ENCODE measurements around the gene SBF2.
"Not testable (repeated sequence)": the region's sequence is repeated elsewhere in the genome, so short reads cannot be mapped to it uniquely, and the experiment has no call there.

The SBF2 gene

DNA sequence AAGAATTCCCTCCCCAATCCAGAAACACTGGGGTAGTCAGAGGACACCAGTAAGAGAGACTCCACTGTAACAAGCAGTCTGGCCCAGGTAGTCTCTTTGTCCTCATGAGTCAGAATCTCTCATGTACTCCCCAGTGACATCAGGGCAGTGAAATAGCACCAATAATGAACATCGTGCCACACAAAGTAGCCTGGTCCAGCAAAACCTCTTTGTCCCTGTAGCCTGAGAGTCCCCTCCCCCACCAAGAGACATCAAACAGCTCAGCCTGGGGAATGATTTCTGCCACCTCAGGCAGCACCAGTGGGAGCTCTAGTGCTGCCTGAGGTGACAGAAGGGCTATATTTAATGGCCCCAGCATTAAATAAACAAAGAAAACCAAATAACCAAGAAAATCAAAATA lies 88.1 kb downstream of the SBF2 start:
- DNase-seq = no peak

DNA sequence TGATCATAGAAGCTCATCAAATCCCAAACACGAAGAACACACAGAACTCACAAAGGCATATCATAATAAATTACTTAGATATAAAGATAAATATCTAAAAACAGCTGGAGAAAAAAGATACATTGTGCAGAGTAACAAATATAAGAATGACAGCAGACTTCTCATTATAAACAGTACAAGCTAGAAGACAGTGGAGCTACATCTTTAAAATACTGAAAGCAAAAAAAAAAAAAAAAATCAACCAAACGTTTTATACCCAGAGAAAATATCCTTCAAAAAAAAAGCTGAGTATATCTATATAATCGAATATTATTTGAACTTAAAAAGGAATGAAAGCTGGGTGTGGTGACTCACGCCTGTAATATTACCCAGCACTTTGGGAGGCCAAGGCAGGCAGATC lies 90.0 kb downstream of the SBF2 start:
- no peak for DNase-seq

DNA sequence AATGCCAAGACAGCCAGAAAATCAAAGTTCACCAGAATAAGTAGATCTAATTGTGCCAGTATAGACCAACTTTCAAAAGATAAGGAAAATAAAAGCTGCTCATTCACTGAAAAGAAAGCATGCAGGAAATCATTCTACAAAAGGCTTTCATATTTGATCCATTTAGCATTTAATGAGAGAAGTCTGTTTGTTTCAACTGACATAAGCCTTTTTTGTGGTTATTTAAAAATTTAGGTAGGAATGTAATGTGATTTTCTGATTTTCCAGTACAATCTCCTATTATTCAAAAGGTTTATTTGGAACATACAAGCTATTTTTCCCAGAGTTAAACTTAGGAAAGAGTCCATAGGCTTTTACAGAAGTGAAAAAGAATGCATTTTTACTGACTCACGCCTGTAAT lies 92.7 kb downstream of the SBF2 start:
- DNase-seq = no peak

DNA sequence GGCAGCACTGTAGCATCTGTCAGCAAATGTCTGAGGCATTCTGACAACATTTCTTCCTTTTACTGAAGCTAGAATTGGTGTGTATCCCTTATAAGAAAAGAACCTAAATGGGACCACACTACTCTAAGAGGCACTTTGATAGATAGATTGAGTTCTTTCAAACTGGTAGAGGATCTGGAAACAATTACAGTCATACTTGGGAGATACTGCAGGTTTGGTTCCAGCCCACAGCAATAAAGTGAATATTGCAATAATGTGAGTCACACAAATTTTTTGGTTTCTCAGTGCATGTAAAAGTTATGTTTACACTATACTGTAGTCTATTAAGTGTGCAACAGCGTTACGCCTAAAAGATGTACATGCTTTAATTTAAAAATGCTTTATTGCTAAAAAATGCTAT lies 96.9 kb downstream of the SBF2 start:
- DNase-seq = no peak

DNA sequence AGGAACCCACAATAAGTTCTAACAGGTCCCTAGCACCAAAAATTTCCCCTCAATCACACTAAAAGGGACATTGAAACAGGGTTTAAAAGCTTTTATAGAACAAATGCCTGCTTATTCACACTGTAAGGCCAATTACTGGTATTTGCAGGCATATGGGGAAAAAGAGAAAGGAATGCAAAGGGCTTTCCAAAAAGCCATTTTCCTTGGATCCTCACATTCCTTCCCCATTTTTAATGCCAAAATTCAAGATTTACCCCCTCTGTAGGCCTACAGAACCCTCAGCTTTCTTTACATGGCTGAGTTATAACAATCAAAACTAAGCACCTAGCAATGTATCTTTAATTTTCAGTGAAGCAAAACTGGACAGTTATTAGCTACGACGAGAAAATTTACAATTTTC lies 102.0 kb downstream of the SBF2 start:
- DNase-seq = no peak

DNA sequence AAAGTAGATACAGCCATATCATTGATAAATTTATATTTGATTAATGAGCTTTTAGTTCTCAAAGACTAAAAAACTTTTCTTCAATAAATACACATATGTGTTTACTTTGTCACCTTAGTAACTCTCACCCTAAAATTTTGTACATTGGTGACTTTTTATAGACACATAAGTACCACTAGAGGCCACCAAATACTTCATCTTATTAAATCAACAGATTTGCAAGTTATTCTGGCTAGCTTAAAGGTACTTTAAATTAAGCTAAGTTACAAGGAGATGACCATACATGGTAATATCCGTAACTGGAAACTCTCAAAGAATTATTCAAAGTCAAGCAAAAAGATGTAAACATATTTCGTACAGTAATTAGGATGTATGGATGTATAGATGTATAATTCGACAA lies 112.2 kb downstream of the SBF2 start:
- DNase-seq = no peak

DNA sequence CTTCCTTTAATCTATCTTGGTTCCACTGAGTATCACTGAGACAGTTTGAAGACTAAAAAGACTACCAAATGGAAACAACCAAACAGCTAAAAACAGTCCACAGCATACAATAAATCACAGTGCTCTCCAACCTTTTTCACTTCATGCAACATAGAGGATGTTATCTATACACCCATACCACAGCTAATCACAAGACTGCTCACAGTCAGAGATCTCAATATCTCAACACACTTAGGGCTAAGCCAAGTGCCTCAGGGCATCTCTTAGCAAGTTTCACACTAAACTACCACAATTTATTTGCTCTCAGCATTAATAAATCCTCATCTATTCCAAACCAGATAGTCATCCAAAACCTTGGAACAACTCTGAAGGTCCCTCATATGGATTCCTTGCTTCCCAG lies 129.4 kb downstream of the SBF2 start:
- no peak for DNase-seq

DNA sequence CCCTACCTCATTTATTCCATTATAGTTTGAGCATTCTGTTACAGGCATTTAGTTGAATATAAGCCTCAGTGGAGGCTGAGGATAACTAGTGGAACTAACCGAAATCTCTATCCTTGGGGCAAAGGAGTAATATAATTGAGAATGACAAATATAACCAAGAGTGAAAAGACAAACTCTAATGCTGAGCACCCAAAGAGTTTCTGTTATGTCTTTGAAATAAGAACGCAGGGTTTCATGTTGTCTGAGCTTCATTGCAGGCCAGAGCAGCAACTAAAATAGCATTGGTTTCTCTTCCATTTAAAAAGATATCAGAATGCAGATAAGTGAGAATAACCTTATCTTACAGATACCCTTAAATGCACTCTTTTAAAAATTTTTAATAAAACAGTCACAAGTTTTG lies 131.8 kb downstream of the SBF2 start:
- no peak for DNase-seq

DNA sequence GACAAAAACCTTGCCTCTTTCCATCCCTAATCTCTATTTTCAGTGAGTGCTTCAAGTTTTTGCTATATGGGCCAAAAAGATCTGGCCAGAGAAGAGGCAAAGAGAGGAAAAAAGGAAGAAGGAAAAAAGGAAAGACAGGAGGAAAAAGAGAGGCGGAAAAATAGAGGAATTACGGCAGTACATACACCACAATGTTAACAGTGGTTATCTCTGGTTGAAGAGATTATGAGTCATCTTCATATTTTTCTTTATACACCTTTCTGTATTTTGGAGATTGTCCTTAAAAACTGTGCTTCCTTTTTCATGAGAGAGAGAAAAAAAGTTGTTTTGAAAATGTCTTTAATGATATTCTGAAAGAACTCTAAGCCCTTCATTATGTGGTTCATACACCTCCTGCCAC lies 133.7 kb downstream of the SBF2 start:
- no peak for DNase-seq

DNA sequence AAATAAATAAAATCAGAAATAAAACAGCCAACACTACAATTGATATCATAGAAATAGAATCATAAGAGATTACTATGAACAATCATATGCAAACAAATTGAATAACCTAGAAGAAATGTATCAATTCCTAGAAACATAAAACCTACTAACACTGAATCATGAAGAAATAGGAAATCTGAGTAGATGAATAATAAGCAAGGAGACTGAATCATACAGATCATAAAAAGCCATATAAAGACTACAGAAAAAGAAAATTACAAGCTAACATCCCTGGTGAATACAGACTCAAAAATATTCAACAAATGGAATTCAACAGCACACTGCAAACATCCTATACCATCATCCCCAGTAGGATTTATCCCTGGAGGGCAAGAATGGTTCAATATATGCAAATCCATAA lies 135.6 kb downstream of the SBF2 start:
- no peak for DNase-seq

DNA sequence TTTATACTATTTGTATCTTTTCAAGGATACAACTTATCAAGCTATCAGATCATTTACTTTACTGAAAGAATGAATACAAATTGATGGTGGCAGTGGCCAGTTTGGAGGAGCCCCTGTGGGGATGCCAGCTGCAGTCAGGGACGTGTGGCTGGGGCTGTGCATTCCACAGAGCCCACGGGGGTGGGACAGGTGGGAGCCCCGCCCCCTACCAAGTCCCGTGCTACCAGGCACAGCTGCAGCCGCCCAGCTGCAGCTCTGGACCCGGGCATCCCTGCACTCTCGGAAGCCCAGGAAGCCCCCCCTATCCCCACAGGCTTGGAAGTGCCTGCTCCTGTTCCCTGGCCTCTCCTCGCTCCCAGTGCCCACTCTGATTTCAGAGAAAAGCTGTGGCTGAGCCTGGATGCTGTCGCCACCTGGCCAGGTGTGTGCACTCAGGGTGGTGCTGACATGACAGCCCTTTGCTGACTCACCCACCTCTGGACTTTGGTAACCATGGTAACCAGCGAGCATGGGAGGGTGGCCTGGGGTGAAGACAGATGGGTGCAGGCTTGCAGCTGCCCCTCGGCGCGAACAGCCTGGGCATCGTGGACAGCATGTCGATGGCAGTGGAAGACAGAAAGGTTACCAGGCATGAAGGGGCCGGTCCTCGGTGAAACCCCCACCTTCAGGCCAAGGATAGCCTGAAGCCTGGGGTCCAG lies 138.1 kb downstream of the SBF2 start:
- DNase-seq = no peak

DNA sequence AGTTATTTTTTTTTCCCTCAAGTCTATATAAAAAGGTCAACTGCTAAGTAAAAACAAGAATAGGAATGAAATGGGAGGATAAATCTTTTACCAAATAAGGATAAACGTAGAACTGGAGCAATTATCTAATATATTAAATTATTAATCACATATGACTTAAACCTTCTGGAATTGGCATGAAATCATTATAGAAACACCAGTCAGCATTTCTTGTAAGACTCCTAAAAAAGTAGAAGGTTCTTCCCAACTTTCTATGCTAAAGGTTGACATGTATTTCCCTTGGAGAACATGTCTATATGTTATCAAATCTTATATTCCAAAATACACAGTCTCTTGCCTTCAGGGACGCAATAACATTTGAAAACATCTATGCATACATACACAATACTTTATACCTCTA lies 143.2 kb downstream of the SBF2 start:
- no peak for DNase-seq

DNA sequence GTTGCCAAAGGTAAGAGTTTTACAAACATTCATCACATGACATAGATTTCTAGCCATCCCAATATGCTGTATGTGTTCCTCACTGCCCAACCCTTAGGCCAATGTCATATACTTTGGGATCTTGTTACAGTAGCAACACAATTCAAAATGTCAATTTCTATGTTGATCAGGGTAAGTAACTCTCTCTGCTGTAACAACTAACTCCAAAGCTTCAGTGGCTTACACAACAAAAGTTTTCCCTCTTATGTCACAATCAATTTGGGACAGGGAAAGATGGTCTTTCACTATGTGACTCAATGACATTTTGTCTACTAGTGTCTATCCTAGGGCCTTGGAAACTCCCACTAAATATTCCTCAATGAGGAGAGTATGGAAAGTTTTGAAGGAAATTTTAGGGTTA lies 144.5 kb downstream of the SBF2 start:
- no peak for DNase-seq

DNA sequence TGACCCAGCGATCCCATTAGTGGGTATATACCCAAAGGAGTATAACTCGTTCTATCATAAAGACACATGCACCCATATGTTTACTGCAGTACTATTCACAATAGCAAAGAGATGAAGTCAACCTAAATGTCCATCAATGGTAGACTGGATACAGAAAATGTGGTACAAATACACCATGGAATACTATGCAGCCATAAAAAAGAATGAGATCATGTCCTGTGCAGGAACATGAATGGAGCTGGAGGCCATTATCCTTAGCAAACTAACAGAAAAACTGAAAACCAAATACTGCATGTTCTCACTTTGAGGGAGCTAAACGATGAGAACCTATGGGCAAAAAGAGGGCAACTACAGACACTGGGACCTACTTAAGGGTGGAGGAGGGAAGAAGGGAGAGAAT lies 146.8 kb downstream of the SBF2 start:
- no peak for DNase-seq

DNA sequence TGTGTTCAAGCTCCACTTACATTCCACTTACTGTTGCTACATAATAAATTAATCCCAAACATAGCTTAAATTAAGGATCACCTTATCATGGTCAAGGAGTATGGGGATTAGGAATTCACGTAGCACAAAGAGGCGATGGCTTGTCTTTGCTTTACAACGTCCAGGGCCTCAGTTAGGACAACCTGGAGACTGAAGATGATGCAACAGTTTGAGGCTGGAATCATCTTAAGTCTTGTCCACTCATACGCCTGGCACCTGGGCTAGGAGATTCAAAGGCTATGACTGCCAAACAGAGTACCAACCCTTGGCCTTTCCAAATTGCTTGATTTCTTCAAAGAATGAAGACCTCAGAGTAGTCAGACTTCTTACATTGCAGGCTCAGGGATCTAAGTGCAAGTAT lies 149.1 kb downstream of the SBF2 start:
- DNase-seq = no peak

DNA sequence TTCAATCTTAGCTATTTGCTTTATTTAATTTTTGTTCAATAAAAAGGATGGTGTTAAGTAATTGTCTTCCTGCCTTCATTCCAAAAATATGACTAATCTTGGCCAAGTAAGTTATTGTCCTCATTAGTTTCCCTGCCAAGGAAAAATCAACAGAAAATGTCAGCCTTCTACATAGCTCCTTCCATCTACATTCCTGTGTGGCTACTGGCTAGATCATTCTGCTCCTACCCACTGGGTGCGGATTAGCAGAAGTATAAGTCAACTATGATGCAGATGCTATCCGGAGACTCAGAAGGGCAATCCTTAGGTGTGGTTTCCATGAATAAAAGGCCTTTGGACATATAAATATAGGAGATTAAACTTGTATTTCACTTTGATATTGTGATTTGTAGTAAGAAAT lies 154.4 kb downstream of the SBF2 start:
- no peak for DNase-seq

DNA sequence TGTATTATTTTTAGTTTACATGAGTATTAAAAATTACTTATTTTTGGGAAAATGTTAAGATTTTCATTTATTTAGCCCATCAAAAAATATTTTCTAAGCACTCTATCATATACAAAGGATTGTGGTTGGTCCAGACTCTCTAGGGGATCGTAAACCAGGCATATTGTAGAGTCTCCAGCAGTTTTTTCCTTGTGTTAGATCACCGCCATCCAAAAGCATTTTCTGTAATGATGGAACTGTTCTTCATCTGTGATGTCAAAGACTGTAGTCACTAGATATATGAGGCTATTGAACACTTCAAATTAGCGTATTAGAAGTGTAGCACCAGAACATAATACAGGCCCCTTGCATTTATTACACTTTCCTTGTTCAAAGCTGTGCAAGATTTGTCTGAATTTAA lies 154.9 kb downstream of the SBF2 start:
- no peak for DNase-seq

DNA sequence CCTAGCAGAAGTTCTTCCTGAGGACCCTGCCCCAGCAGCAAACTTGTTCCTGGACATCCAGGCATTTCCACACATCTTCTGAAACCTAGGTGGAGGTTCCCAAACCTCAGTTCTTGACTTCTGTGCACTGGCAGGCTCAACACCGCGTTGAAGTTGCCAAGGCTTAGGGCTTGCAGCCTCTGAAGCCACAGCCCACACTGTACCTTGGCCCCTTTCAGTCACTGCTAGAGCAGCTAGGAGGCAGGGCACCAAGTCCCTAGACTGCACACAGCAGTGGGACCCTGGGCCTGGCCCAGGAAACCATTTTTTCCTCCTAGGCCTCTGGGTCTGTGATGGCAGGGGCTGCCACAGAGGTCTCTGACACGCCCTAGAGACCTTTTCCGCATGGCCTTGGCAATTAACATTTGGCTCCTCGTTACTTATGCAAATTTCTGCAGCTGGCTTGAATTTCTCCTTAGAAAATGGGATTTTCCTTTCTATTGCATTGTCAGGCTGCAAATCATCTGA lies 159.0 kb downstream of the SBF2 start:
- no peak for DNase-seq

DNA sequence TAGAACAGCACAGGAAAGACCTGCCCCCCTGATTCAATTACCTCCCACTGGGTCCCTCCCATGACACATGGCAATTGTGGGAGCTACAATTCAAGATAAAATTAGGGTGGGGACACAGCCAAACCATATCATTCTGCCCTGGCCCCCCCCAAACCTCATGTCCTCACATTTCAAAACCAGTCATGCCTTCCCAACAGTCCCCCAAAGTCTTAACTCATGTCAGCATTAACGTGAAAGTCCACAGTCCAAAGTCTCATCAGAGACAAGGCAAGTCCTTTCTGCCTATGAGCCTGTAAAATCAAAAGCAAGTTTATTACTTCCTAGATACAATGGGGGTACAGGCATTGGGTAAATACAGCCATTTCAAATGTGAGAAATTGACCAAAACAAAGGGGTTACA lies 159.8 kb downstream of the SBF2 start:
- not testable (repeated sequence) for DNase-seq

DNA sequence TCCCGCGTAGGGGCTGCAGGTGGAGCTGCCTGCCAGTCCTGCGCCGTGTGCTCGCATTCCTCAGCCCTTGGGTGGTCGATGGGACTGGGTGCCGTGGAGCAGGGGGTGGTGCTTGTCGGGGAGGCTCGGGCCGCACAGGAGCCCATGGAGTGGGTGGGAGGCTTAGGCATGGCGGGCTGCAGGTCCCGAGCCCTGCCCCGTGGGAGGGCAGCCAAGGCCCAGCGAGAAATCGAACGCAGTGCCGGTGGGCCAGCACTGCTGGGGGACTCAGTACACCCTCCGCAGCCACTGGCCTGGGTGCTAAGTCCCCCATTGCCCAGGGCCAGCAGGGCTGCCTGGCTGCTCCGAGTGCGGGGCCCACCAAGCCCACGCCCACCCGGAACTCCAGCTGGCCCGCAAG lies 160.8 kb downstream of the SBF2 start:
- not testable (repeated sequence) for DNase-seq

DNA sequence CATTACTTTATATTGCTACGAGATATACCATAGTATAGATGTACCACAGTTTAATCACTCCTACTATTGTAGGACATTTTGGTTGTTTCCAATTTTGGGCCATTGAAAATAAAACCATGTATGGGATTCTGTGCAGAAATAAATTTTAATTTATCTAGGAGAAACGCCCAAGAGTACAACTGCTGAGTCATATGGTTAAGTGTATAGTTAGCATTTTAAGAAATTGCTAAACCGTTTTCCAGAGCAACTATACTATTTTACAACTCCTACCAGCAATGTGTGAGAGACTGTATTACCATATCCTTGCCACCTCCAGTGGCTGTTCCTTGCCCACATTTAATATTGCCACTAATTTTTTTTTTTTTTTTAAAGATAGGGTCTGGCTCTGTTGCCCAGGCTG lies 163.1 kb downstream of the SBF2 start:
- DNase-seq = no peak

DNA sequence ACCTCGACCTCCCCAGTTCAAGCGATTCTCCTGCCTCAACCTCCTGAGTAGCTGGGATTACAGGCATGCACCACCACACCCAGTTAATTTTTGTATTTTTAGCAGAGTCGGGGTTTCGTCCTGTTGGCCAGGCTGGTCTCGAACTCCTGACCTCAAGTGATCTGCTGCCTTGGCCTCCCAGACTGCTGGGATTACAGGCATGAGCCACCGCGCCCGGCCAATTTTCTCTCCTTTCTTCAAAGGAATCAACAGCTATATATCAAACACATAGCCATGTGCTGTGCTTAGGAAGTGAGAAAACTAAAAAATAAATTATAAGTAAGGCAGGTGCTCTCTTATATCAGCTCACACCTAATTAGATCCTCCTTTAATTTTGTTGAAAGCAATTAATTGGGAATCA lies 164.8 kb downstream of the SBF2 start:
- DNase-seq = not testable (repeated sequence)

DNA sequence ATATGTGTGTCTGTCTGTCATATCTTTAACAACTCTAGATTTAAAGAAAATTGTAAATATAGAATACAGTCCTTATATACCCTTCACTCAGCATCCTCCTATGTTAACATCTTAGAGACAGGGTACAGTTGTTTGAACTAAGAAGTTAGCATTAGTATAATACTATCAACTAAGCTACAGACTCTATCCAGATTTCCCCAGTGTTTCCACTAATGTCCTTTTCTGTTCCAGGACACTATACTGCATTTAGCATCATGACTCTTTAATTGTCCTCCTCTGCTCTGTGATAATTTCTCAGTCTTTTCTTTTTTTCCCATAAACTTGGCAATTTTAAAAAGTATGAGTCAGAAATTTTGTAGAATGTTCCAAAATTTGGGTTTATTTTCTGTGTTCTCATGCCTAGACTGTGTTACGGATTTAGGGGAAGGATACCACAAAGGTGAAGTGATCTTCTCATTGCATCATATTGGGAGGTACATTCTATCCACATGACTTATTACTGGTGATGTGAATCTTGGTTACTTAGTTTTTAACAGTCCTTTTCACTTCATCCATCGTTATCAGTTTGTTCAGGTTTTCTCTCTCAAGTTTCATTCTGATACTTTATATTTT lies 168.4 kb downstream of the SBF2 start:
- DNase-seq = no peak

All from amygdala (tissue), 56 donors.